OCI-LY7 (cell line): Measurements from ENCODE around the gene TECPR2.
A peak's percentile ranks its signal among the peaks of the same experiment; 100 is the strongest.

Experiments used
- CTCF ChIP-seq: fragments of 200-600 bp; sonication (generic); conservative IDR thresholded peaks from 2 replicates; pipeline ENCODE4 v1.5.1; 2014; ENCODE audit warnings: mild to moderate bottlenecking, antibody characterized with exemption, low read length, moderate library complexity, mixed read lengths
- EZH2phosphoT487 ChIP-seq: fragments of 200-600 bp; sonication (generic); IDR thresholded peaks from 2 replicates; pipeline ENCODE4 v1.6.1; 2018; ENCODE audit warnings: low read depth, borderline replicate concordance, mild to moderate bottlenecking, mixed run types, antibody characterized with exemption, low read length, moderate library complexity, mixed read lengths

DNA sequence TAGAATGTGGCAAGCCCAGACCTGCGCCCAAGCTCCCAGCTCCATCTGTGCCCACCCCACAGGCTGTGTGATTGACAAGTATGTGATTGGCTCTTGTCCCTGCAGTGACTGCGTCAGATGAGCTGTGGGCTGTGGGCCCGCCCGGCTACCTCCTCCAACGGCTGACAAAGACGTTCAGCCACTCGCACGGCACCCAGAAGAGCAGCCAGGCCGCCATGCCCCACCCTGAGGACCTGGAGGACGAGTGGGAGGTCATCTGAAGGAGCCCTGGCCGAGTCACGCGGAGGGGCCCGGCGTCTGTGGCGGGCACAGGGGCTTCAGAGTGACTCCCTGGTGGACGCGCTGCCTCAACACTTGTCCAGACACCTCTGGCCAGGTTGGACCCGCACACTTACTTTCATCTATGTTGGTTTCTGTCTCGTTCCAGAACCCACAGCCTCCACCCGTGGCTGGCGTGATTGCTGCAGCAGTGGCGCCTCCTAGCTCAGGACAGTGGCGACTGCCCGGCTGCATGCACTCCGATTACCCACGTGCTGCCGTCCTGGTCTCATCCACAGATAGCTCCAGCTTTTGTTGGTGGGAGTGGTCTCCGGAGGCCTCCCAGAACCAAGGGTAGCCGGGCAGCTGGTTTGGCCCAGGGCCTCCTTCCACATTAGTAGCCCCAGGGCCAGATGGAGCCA, 135.4 kb downstream of the TECPR2 start:
- TF ChIP-seq CTCF = peak; percentile 59
- TF ChIP-seq EZH2phosphoT487 = no peak
